Fibroblast of skin of left quadriceps (primary cell): Measurements from ENCODE around the gene ARMC12.

ENCODE experiments used
- DNase-seq, 2 experiments: peaks; one replicate each; pipeline ENCODE4 v3.0.0-alpha.2; 2013; ENCODE audit warnings: low read depth in 2 of 2

The ARMC12 gene

GRCh38 chr6:35735452-35735851, 1.4 kb upstream of the ARMC12 start:
- no peak for DNase-seq

GRCh38 chr6:35736253-35736894, 458 bp upstream of the ARMC12 start:
- no peak for DNase-seq

DNA sequence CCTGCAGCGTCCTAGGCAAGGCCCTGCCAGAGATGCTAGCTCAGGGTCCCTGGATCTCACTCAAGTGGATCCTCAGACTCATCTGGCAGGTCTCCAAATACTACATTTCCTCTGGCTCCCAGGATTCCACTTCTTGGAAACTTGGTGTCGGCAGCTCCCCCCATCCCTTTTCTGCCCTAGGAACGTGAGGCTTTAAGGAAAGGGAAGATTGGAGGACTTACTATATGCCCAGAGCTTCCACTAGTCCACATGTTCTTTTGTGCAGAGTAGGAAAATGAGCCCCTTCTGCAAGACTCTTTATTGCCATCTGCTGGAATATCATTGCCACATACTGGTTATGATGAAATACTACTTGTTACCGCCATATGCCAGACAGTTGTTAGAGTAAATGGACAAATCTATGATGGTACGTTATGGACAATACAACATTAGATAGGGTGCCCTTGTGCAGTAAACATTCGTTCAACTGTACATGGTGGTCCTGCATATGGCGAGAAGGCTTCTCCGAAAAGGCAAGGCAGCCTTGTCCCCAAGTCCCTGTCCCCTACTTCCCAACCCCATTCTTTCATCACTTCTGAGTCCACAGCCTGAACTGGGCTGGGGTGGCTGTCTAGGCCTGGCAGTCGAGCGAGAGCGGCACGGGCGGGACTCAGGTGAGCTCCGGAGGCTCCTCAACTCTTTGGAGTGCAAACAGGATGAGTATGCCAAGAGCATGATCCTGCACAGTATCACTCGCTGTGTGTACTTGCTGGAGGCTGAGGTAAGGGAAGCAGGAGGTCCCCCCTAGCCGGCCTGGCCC, 780 bp downstream of the ARMC12 start:
- peak; percentile 70 to 72 for DNase-seq

GRCh38 chr6:35739645-35740524, 3.1 kb downstream of the ARMC12 start:
- no peak for DNase-seq

- no peak for DNase-seq
Measured at GRCh38 chr6:35742842-35743241, 6.0 kb downstream of the ARMC12 start.

DNA sequence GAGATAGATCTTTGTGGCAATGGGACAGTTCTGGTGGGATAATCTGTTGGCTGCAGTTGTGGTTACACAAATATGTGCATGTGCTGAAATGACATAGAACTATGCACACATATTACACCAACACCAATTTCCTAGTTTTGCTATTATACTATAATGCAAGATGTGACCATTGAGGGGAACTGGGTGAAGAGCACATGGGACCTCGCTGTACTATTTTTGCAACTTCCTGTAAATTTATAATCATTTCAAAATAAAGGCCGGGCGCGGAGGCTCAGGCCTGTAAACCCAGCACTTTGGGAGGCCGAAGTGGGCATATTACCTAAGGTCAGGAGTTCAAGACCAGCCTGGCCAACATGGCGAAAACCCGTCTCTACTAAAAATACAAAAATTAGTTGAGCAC, 8.7 kb downstream of the ARMC12 start:
- no peak for DNase-seq

GRCh38 chr6:35746516-35746915, 9.7 kb downstream of the ARMC12 start:
- DNase-seq, result no peak

DNA sequence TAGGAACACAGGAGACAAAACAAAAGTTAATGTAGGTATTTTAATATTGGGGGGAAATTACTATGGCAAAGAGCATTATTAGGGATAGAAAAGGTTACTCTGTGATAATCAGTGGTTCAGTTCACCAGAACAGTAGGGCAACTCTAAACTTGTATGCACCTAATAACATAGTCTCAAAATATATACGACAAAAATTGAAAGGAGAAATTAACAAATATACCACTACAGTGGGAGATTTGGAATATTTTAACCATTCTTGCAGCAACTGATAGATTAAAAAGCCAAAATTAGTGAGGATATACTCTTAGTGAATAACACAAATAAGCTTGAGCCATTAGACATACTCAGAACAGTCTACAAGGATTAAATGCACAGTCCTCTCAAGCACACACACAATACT, 11.0 kb downstream of the ARMC12 start:
- no peak for DNase-seq

DNA sequence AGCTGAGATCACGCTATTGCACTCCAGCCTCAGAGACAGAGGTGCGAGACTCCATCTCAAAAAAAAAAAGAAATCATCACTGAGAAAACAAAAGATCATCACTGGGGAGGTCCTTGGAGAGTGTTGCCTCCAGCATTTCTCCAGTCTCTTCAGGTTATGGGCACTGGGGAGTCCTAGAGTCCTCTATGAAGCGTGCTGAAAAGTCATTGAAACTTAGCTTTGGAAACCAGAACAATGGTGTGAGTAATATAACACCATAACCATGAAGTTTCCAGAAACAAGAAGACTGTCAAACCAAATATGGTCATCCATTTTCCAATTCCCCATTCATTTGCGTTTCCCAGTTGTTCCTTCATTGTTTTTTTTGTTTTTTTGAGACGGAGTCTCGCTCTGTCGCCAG, 13.7 kb downstream of the ARMC12 start:
- DNase-seq, result no peak

DNA sequence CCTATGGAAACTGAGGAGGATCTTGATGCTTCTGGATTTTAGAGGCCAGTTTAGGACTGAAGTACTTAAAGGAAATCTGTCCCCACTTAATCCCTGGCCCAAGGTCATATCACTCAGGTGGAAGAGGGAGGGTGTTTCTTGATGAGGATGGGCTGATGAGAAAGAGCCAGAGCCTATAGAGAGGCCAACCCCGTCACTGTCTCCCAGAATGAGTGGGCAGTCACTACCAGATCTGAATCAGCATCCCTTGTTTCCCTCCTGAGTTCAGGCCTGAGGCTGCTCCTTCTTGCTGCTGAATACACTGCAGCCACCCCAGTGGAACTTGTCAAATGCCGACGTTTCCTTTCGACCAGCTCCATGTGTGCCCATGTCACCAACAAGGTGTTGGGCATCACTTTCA, 14.8 kb downstream of the ARMC12 start:
- DNase-seq, result no peak

- no peak for DNase-seq
Measured at GRCh38 chr6:35752330-35752729, 15.5 kb downstream of the ARMC12 start.

DNA sequence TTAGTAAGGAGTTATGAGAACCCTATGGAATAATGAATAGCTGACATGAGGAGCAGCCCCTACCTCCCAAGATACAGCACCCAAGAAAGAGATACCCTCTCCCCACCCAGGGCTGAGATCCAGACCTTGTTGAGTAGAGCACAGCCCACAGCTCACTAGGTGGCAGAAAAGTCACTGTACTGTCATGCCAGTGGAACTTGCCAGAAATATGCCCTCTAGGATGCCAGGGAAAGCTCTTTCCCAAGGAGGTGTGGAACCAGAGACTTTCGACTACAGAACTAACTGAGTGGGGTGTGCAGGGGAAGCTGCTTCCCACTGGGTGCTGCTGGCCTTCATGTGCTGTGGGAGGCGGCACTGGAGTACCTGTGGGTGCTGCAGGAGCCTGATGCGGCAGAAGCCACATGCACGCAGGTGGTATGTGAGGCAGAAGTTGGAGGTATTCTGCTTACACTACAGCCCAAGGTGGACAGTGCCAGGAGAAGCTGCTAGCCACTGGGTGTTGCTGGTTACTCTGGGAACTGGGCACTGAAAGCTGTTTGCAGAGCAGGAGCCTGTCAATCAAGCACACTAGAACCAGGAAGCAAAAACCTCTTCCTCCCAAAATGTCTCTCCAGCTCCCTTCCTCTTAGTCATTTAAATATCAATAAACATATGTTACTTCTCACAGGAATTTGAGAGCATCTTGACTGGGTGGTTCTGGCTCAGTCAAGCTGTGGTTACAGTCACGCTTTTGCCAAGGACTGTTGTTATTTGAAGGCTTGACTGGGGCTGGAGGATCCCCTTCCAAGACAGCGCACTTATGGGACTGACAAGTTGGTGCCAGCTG, 17.8 kb downstream of the ARMC12 start:
- no peak for DNase-seq

- no peak for DNase-seq
Measured at GRCh38 chr6:35755278-35755924, 18.6 kb downstream of the ARMC12 start.

- no peak for DNase-seq
Measured at GRCh38 chr6:35757456-35758123, 20.8 kb downstream of the ARMC12 start.

DNA sequence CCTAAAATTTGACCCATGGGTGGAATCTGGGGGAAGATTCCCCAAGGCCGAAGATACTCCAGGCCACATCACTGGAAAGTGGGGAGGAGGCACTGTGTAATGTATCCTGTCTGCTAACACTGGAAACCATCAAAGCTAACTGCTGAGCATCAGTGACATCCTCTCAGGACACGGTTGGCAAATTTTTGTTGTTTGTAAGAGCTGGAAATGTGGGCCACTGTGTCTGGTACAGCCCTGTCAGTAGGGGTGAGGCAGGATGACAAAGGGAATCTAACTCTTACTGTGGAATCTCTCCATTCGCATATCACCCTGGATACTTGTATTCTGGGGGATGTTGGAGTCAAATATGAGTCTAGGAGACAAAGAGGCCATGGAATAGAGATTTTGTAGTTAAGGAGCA, 22.6 kb downstream of the ARMC12 start:
- DNase-seq, result no peak

- DNase-seq, result no peak
Measured at GRCh38 chr6:35765739-35766138, 28.9 kb downstream of the ARMC12 start.

DNA sequence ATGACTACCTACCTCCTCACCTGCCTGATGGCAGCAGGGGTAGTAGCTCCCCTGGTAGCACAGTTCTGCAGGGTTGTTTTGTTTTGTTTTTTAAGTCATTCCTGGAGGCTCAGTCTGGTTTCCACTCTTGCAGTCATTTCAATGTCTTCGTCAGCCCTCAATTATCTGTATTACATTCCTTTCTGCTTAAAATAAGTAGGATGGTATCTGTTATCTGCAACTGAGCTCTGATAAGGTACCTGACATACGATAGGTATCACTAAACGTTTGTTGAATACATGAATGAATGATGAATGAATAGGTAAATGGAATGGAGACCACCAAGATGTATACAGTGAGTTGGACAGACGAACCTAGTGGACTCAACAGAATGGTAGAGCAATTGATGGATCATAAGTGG, 32.4 kb downstream of the ARMC12 start:
- DNase-seq, result no peak

- no peak for DNase-seq
Measured at GRCh38 chr6:35771343-35771627, 34.5 kb downstream of the ARMC12 start.

GRCh38 chr6:35774116-35774794, 37.4 kb downstream of the ARMC12 start:
- DNase-seq, result no peak

- DNase-seq, result no peak
Measured at GRCh38 chr6:35775031-35775430, 38.2 kb downstream of the ARMC12 start.
